Stimulated activated CD8-positive, alpha-beta memory T cell treated with anti-CD3 and anti-CD28 coated beads, Interleukin-4, amount 100 ng/mL, for 4 hours (primary cell): ENCODE results near the gene KCNG2.
"Not testable (repeated sequence)": the region's sequence is repeated elsewhere in the genome, so short reads cannot be mapped to it uniquely, and the experiment has no call there.

ENCODE experiments used
- DNase-seq, 2 donors: peaks; one replicate each; pipeline ENCODE4 v3.0.0-alpha.2; 2020; ENCODE audit warnings: low read depth in 2 of 2, low spot score in 1 of 2

Gene KCNG2

GRCh38 chr18:79851489-79851888 is 53.8 kb downstream of the KCNG2 start:
- DNase-seq = no peak

GRCh38 chr18:79851950-79852349 is 54.2 kb downstream of the KCNG2 start:
- DNase-seq = no peak

- DNase-seq = no peak
Observed at GRCh38 chr18:79852561-79853302, 55.0 kb downstream of the KCNG2 start.

GRCh38 chr18:79853303-79853992 is 55.7 kb downstream of the KCNG2 start:
- DNase-seq = no peak

- no peak for DNase-seq
Observed at GRCh38 chr18:79853993-79854364, 56.2 kb downstream of the KCNG2 start.

GRCh38 chr18:79855147-79855933 is 57.6 kb downstream of the KCNG2 start:
- no peak for DNase-seq

GRCh38 chr18:79856119-79857007 is 58.6 kb downstream of the KCNG2 start:
- DNase-seq = no peak

- DNase-seq = no peak
Observed at GRCh38 chr18:79857082-79857671, 59.4 kb downstream of the KCNG2 start.

GRCh38 chr18:79859314-79859713 is 61.6 kb downstream of the KCNG2 start:
- no peak for DNase-seq

GRCh38 chr18:79861687-79862086 is 63.9 kb downstream of the KCNG2 start:
- DNase-seq = no peak

- no peak for DNase-seq
Observed at GRCh38 chr18:79862562-79862961, 64.8 kb downstream of the KCNG2 start.

GRCh38 chr18:79863161-79864005 is 65.6 kb downstream of the KCNG2 start:
- no peak for DNase-seq

- no peak for DNase-seq
Observed at GRCh38 chr18:79864006-79864725, 66.4 kb downstream of the KCNG2 start.

GRCh38 chr18:79864955-79865354 is 67.2 kb downstream of the KCNG2 start:
- DNase-seq = not testable (repeated sequence)

GRCh38 chr18:79865951-79866350 is 68.2 kb downstream of the KCNG2 start:
- DNase-seq = not testable (repeated sequence)

GRCh38 chr18:79866889-79867574 is 69.3 kb downstream of the KCNG2 start:
- no peak for DNase-seq

- no peak for DNase-seq
Observed at GRCh38 chr18:79867666-79868065, 69.9 kb downstream of the KCNG2 start.

GRCh38 chr18:79868168-79868784 is 70.5 kb downstream of the KCNG2 start:
- no peak for DNase-seq
